ENCODE data around the gene MYO1D.
"Not testable (repeated sequence)": the region's sequence is repeated elsewhere in the genome, so short reads cannot be mapped to it uniquely, and the experiment has no call there.

The MYO1D gene

GRCh38 chr17:32461498-32461852, 415.4 kb downstream of the MYO1D start:
- DNase-seq (ENCODE audit: low read depth in 2 of 2): no peak

- DNase-seq (ENCODE audit: low read depth in 2 of 2): no peak
These were observed 416.9 kb downstream of the MYO1D start for GRCh38 chr17:32460054-32460453.

GRCh38 chr17:32458371-32458770, 418.6 kb downstream of the MYO1D start:
- DNase-seq (ENCODE audit: low read depth in 2 of 2): no peak

- DNase-seq (ENCODE audit: low read depth in 2 of 2): no peak
These were observed 423.6 kb downstream of the MYO1D start for GRCh38 chr17:32453370-32453769.

GRCh38 chr17:32452281-32452680, 424.6 kb downstream of the MYO1D start:
- DNase-seq (ENCODE audit: low read depth in 2 of 2): no peak

- no peak for DNase-seq (ENCODE audit: low read depth in 2 of 2)
These were observed 425.0 kb downstream of the MYO1D start for GRCh38 chr17:32451879-32452278.

GRCh38 chr17:32450379-32450778, 426.5 kb downstream of the MYO1D start:
- not testable (repeated sequence) for DNase-seq (ENCODE audit: low read depth in 2 of 2)

GRCh38 chr17:32449963-32450362, 427.0 kb downstream of the MYO1D start:
- DNase-seq (ENCODE audit: low read depth in 2 of 2): no peak

GRCh38 chr17:32446949-32447348, 430.0 kb downstream of the MYO1D start:
- DNase-seq (ENCODE audit: low read depth in 2 of 2): no peak

- DNase-seq (ENCODE audit: low read depth in 2 of 2): no peak
These were observed 431.0 kb downstream of the MYO1D start for GRCh38 chr17:32445971-32446370.

GRCh38 chr17:32445497-32445896, 431.4 kb downstream of the MYO1D start:
- no peak for DNase-seq (ENCODE audit: low read depth in 2 of 2)

- no peak for DNase-seq (ENCODE audit: low read depth in 2 of 2)
These were observed 431.9 kb downstream of the MYO1D start for GRCh38 chr17:32445074-32445415.

- peak; percentile 93 to 94 for DNase-seq (ENCODE audit: low read depth in 2 of 2)
These were observed 432.4 kb downstream of the MYO1D start, which contains the start of gene PSMD11 for GRCh38 chr17:32444301-32445073. Gene PSMD11, plus strand, starts transcription at chr17:32444510. Its CDS starts 14 bp downstream, at chr17:32444524.

GRCh38 chr17:32443827-32444300, 433.1 kb downstream of the MYO1D start:
- DNase-seq (ENCODE audit: low read depth in 2 of 2): no peak
